K562 (cell line): Measurements from ENCODE around the gene STX1B. TPM values are rescaled to one million over a fixed set of nuclear protein-coding genes. Genes with fewer than 3 reads are reported as not detected.

Experiments used
- MTA1 ChIP-seq: fragments of 450-650 bp; IDR thresholded peaks from 2 replicates; pipeline ENCODE4 v1.6.1; 2017; ENCODE audit warnings: borderline replicate concordance
- polyA plus RNA-seq, 8 experiments: library from polyadenylated mRNA; depleted of rRNA in 4 of 8; stranded (reverse) in 5 of 8; unstranded in 3 of 8; fragments of >200 nt; fragmentation: Nextera tagmentation in 2 of 8; fragmentation: Illumina TruSeq in 1 of 8; extraction: Ambion mirVana in 2 of 8; extraction: Trizol in 1 of 8; gene quantifications; 2 replicates each; pipeline versions ENCODE4 v1.2.1 to v1.2.3, GENCODE V29; 2011 to 2014; ENCODE audit warnings: inconsistent platforms in 1 of 8, missing spikeins in 1 of 8
- total RNA-seq, 7 experiments: library from RNA; depleted of rRNA in 6 of 7; stranded (reverse); fragments of >200 nt in 6 of 7; fragmentation: Illumina TruSeq in 2 of 7; extraction: Trizol in 2 of 7; gene quantifications; 2 replicates each; pipeline versions ENCODE4 v1.2.1 to v1.2.3, GENCODE V29; 2011 to 2021; ENCODE audit warnings: low replicate concordance in 1 of 7
- TF ChIP-seq, protein P1 (sequence below): fragments of 250-450 bp; sonication (Bioruptor Pico); IDR thresholded peaks from 2 replicates; pipeline ENCODE4 v1.5.0; 2022; ENCODE audit warnings: mild to moderate bottlenecking
- TF ChIP-seq, protein P2 (sequence below): fragments of 450-650 bp; IDR thresholded peaks from 2 replicates; pipeline ENCODE4 v1.6.1; 2016

The STX1B gene
- total and polyA plus RNA-seq, 9 of the 15 experiments (the other 6 are each of a cell fraction or from before 2014, with no cell fraction given), result 0.07 to 2.5 (median 0.86) TPM

DNA sequence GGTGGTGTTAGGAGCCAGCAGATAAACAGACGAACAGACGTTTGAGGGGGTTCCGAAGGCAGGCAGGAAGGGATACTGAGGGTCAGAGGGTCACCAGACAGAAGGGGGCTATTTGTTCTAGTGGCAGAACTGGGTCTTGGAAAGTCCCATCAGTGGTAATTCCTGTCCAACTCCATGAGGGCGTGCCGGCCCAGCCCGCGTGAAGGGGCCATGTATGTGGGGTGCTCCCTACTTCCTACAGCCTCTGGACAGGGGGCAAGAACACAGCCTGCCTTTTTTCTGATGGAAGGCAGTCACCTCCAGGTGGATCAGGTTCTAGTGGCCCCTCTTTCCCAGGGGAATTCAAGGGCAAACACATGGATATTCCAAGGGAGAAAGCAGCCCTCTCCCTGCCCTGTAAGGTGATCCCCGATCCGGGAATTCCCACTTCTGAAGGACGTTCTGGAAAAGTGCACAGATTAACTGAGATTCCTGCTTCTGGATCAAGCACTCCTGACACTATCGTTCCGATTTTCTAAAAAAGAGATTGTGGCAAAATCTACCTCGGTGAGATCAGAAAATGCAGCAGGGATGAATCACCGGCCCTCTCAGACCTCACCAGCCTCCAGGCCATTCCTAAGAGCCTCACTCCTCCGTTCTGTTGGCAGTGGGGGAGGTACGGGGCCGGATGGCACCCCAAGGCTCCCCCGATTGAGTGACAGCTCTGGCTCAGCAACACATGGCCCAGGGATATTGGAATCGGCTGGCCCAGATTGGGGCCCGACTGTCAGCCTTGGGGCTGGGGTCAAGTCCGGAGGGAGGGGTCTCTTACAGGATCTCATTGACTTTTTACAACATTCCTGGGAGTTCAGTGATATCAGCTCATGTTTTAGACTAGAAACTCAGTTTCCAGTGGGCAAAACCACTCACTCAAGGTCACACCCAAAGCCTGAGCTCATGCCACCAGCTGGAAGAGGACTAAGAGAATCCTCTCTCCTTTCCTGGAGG lies 12.4 kb downstream of the STX1B start (continued):
- TF ChIP-seq, protein P1, sequence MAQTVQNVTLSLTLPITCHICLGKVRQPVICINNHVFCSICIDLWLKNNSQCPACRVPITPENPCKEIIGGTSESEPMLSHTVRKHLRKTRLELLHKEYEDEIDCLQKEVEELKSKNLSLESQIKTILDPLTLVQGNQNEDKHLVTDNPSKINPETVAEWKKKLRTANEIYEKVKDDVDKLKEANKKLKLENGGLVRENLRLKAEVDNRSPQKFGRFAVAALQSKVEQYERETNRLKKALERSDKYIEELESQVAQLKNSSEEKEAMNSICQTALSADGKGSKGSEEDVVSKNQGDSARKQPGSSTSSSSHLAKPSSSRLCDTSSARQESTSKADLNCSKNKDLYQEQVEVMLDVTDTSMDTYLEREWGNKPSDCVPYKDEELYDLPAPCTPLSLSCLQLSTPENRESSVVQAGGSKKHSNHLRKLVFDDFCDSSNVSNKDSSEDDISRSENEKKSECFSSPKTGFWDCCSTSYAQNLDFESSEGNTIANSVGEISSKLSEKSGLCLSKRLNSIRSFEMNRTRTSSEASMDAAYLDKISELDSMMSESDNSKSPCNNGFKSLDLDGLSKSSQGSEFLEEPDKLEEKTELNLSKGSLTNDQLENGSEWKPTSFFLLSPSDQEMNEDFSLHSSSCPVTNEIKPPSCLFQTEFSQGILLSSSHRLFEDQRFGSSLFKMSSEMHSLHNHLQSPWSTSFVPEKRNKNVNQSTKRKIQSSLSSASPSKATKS (CRISPR knock-in tag), result no peak
- TF ChIP-seq, protein P2, sequence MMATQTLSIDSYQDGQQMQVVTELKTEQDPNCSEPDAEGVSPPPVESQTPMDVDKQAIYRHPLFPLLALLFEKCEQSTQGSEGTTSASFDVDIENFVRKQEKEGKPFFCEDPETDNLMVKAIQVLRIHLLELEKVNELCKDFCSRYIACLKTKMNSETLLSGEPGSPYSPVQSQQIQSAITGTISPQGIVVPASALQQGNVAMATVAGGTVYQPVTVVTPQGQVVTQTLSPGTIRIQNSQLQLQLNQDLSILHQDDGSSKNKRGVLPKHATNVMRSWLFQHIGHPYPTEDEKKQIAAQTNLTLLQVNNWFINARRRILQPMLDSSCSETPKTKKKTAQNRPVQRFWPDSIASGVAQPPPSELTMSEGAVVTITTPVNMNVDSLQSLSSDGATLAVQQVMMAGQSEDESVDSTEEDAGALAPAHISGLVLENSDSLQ, result peak; percentile 73
- TF ChIP-seq MTA1, result no peak
